Activated CD4-positive, alpha-beta T cell treated with anti-CD3 and anti-CD28 coated beads, Interleukin-2, Interleukin-6, amounts not matched to agents 100 ng/mL and 50 ng/mL, durations not matched to agents 16 hours and 8 hours (primary cell): ENCODE measurements around the gene ITIH2.
"Not testable (repeated sequence)": the region's sequence is repeated elsewhere in the genome, so short reads cannot be mapped to it uniquely, and the experiment has no call there.

Source experiments
- DNase-seq: peaks from one replicate; pipeline ENCODE4 v3.0.0-alpha.2; 2020

The ITIH2 gene

GRCh38 chr10:7696545-7696944, 6.6 kb upstream of the ITIH2 start:
- DNase-seq, result no peak

- DNase-seq, result no peak
These were observed 5.7 kb upstream of the ITIH2 start for GRCh38 chr10:7697426-7697825.

GRCh38 chr10:7700577-7701125, 2.5 kb upstream of the ITIH2 start:
- DNase-seq, result no peak

DNA sequence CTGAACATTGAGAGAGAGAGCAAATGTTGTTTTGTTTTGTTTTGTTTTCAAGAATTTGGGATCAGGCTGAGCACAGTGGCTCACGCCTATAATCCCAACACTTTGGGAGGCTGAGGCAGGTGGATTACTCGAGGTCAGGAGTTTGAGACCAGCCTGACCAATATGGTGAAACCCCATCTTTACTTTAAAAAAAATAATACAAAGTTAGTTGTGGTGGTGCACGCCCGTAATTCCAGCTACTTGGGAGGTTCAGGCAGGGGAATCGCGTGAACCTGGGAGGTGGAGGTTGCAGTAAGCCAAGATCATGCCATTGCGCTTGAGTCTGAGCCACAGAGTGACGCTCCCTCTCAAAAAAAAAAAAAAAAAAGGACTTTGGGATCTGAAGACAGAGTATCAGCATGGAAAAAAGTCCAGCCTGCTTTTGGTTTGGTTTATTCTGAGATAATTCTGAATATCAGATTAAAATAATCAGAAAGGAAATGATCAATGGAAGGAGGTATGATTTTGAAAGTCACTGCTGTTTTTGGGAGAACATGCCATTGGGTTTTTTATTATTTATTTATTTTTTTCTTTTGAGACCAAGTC, 1.9 kb upstream of the ITIH2 start:
- no peak for DNase-seq

DNA sequence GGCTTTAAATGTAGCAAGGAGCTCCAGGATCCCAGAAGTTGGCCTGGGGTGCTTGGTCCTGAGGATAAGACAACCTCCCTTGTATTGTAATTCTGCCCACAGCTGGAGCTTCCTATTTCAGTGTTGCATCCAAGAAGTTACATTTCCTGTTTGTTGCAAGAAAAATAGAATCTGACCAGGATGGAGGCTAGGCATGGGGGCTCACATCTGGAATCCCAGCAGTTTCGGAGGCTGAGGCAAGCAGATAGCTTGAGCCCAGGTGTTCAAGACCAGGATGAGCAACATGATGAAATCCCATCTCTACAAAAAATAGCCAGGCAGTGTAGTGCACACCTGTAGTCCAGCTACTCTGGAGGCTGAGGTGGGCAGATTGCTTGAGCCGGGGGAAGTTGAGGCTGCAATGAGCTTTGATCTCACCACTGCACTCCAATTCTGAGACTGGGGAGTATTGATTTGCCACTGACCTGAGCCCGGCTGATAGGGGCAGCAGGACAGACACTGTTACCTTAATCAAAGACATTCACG, 766 bp upstream of the ITIH2 start:
- DNase-seq, result no peak

- DNase-seq, result no peak
These were observed 1.2 kb downstream of the ITIH2 start for GRCh38 chr10:7704071-7705016.

DNA sequence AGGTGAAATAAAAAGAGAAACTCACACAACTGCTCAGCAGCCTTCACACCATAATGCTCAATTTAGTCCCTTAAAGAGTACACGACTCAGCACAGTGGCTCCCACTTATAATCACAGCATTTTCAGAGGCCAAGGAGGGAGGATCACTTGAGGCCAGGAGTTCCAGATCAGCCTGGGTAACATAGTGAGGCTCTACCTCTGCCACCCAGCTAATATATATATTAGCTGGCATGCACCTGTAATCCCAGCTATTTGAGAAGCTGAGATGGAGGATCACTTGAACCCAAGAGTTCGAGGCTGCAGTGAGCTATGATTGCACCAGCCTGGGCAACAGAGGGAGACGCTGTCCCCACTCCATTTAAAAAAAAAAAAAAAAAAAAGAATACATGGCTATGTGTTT, 2.2 kb downstream of the ITIH2 start:
- no peak for DNase-seq

DNA sequence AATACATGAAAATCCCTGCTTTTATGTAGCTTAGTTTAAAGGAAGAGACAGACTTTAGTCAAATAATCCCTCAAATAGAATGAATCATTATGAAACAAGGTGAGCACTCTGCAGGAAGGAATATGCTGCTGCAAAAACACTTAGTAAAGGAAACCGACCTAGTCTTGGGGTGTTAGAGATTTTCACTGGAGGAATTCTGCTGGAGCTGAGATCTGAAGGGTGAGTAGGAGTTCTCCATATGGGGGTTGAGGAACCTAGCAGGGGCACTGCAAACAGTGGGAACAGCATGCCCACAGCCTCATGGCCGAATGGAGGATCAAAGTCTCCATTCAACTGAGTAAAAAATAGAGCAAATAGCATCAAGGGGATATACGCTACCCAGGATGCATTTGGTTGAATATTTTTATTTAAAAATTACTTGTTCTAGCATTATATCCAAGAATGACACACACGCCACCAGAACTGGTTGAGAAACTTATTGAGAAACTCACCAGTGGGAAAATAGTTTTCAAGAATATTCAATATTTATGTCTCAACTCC, 3.5 kb downstream of the ITIH2 start:
- no peak for DNase-seq

DNA sequence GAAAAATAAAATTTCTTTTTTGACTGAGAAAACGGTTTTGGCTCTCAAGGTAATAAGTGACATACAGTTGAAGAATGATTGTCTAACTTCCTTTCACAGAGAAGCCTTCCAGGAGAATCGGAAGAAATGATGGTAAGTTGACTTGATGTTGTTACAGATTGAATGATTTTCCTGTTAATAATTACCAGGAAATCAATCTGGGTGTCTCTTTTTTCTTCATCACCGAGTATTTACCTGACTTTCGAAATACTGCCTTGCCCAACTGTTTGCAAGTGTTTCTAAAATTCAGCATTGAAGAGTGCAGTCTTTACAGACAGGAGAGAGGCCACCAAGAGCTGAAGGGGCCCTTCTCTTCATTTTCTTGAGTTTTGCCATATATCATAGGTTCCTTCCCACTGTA, 4.0 kb downstream of the ITIH2 start:
- no peak for DNase-seq

- DNase-seq, result no peak
These were observed 4.9 kb downstream of the ITIH2 start for GRCh38 chr10:7707858-7708622.

GRCh38 chr10:7708832-7709231, 5.7 kb downstream of the ITIH2 start:
- DNase-seq, result no peak

- DNase-seq, result no peak
These were observed 7.3 kb downstream of the ITIH2 start for GRCh38 chr10:7710446-7710845.

DNA sequence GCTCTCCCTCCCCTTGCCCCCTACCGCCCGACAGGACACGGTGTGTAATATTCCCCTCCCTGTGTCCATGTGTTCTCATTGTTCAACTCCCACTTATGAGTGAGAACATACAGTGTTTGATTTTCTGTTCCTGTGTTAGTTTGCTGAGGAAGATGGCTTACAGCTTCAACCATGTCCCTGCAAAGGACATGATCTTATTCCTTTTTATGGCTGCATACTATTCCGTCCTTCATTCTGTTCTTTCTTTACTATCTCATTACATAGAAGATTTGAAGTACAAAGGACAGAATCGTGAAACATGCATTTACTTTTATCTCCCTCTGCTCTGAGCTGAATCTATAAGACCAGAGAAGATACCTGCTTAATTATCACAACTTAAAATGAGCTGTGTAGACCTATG, 8.0 kb downstream of the ITIH2 start:
- not testable (repeated sequence) for DNase-seq

- DNase-seq, result no peak
These were observed 12.4 kb downstream of the ITIH2 start for GRCh38 chr10:7715515-7715914.

DNA sequence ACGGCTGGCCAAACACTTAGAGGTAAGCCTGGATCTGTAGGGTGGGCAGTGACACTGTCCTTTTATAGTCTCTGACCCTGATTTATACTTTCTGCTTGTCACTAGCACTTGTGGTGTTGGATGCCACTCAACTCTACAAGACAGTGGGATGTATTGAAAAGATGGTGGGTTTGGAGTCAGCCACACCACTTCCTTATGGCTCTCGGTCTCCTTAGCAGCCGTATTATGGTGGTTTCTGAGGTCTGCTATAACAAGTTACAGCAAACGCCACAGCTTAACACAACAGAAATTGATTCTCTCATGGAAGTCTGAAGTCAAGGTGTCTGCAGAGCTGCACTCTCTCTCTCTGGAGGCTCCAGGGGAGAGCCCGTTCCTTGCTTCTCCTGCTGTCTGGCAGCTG, 14.7 kb downstream of the ITIH2 start:
- DNase-seq, result no peak

GRCh38 chr10:7718685-7719084, 15.6 kb downstream of the ITIH2 start:
- no peak for DNase-seq

DNA sequence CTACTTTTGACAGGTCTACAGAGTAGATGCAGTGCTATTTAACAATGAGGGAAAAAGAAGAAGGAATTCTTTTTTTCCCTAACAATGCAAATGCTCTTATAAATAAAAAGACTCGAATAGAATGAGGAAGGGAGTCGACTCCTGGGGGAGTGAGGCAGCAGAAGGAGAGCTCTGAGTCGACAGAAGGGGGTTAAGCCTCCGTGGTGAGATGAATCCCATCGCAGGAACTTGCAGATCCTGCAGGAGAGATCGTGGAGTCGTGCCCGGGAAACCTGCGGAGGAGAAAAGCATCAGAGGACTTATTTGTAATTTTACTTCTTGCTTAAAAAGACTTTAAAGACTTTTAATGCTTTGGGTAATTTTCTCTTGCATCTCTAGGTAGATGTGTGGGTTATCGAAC, 17.4 kb downstream of the ITIH2 start:
- DNase-seq, result no peak

DNA sequence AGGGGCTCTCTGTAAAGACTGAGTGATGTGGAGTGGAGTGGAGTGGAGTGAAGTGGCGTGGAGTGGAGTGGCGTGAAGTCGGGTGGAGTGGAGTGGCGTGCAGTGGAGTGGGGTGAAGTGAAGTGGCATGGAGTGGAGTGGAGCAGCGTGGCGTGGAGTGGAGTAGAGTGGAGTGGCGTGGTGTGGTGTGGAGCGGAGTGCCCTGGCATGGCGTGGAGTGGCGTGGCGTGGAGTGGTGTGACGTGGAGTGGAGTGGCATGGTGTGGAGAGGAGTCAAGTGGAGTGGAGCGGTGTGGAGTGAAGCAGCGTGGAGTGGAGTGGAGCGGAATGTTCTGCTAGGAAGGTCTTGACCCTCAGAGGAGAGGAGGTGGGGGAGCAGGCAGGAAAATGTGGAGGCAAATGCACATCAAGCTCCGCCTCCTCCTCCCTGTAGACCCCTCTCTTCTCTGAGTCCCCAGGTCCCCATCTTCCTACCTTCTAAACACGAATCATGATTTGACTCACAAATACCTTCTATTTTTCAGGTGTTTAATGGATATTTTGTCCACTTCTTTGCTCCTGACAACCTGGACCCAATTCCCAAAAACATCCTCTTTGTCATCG, 19.9 kb downstream of the ITIH2 start:
- DNase-seq, result no peak

DNA sequence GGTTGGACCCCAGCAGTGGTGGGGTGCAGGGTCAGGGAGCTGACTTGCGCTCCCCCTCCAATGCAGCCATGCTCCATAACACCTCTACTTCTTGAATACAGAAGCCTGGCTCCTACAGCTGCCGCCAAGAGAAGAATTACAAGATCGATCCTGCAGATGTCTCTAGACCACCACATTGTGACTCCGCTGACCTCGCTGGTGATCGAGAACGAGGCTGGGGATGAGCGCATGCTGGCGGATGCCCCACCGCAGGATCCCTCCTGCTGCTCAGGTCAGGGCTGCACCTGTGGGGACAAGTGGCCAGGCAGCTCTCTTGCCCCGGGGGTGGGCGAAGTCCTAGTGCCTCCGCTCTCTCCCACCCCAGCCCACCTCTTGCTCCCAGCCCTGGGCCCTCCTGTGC, 31.7 kb downstream of the ITIH2 start:
- no peak for DNase-seq

DNA sequence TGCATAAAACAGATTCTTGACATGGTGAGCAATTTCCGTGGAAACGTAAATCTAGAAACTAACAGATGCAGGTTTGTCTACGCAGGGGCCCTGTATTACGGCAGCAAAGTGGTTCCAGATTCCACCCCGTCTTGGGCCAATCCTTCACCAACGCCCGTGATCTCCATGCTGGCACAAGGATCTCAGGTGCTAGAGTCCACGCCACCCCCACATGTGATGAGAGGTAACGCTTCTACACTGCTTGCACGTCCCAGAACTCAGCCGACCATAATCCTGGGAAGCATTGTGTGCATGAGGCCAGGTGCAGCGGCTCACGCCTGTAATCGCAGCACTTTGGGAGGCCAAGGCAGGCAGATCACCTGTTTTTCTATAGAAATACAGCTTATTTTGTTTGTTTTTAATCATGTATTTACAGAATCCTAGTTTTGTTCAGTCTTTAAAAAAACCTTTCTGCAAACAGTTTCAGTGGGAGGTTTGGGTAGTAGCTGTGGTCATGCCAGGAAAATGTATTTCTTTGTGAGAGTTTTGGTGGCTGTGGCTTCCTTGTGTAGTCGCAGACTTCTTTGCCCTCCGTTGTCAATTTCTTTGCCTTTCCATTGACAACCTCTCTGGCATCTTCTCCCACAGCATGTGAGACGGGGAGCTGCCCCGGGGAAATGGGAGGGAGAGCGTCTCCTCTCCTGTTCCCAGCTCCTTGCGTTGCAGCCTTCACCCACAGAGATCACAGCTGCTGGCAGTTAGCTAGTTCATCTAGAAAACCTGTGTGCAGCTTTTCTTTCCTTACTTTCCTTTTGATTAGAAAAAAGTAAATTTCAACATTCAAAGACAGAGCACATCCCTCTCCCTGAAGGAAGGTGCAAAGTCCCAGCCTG, 35.7 kb downstream of the ITIH2 start:
- DNase-seq, result no peak

- DNase-seq, result no peak
These were observed 41.2 kb downstream of the ITIH2 start for GRCh38 chr10:7744307-7744706.
